Measurements from ENCODE around the gene ELFN2.

Gene ELFN2

DNA sequence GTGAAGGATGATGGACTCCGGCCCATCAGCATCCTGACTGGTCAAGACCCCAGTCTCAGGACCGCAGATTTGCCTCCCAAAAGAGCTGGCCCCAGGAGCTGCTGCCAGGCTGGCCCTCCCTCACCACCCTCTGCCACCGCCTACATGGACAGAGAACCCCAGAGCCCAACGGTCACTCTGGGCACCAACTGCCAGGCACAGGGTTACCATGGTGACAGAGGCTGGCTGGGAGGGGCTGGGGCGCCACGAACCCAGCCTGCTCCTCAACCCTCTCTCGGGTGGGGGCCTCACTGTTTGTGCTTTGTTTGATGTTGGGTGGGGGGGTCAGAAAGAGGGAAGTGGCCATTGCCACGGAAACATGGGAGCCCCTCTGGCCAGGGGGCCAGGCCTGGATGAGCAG, 55.8 kb downstream of the ELFN2 start:
- TF ChIP-seq, protein P1, sequence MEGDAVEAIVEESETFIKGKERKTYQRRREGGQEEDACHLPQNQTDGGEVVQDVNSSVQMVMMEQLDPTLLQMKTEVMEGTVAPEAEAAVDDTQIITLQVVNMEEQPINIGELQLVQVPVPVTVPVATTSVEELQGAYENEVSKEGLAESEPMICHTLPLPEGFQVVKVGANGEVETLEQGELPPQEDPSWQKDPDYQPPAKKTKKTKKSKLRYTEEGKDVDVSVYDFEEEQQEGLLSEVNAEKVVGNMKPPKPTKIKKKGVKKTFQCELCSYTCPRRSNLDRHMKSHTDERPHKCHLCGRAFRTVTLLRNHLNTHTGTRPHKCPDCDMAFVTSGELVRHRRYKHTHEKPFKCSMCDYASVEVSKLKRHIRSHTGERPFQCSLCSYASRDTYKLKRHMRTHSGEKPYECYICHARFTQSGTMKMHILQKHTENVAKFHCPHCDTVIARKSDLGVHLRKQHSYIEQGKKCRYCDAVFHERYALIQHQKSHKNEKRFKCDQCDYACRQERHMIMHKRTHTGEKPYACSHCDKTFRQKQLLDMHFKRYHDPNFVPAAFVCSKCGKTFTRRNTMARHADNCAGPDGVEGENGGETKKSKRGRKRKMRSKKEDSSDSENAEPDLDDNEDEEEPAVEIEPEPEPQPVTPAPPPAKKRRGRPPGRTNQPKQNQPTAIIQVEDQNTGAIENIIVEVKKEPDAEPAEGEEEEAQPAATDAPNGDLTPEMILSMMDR (conservative IDR thresholded peaks at IDR 0.05; ENCODE audit: low read depth, low read length): no peak
- no peak for DNase-seq (ENCODE audit: low read depth)
- H3K4me3 ChIP-seq (ENCODE audit: low read length): no peak overlapping the region

DNA sequence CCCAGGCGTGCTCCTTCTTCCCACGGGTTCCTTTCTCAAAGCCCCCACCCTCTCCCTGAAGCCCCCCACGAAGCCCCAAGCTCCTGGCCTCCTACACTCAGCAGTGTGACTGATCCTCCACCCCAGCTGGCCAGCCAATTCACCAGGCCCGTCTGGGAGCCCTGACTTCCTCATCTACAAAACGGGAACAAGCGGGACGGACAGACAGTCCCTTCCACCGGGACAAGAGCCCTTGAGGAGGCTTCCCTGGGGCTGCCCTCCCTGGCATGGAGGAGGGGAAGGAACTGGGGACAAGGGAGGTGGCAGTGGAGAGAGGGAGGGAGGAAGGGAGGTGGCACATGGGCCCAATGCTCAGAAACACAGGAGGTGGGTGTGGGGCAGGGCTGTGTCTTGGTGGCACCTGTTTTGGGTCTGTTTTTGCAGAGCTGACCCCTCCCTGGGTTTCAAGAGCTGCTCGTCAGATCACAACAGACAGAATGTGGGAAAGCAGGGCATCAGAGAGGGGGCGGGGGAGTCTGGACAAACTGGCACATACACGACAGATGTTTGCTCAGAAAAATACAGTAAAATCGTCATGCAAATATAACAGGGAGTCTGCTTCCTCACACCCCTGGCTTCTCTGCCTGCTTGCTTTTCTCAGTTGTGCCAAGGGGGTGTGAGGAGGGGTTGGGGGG, 56.8 kb downstream of the ELFN2 start:
- H3K4me3 ChIP-seq (ENCODE audit: low read length): no peak overlapping the region
- no peak for DNase-seq (ENCODE audit: low read depth)
- TF ChIP-seq, protein P1 (conservative IDR thresholded peaks at IDR 0.05; ENCODE audit: low read depth, low read length): no peak

DNA sequence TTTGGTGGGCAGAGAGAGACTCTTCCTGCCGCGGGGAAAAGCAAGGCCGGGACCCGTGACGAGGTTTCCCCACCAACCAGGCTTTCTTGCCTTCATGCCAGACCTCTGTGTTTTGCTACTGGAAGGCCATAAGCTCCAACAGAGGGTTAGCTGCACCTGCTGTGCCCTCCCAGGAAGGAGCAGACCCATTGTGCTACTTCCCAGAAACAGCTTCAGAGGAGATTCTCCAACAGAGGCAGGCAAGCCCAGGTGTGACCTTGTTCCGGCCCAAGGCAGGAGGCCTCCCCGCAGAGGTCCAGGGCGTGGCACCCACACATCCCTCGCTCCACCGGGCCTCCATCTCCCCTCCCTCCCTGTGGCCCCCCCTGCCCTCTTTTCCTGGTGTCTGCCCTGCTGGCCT, 57.8 kb downstream of the ELFN2 start:
- TF ChIP-seq, protein P1 (conservative IDR thresholded peaks at IDR 0.05; ENCODE audit: low read depth, low read length): no peak
- DNase-seq (ENCODE audit: low read depth): no peak

DNA sequence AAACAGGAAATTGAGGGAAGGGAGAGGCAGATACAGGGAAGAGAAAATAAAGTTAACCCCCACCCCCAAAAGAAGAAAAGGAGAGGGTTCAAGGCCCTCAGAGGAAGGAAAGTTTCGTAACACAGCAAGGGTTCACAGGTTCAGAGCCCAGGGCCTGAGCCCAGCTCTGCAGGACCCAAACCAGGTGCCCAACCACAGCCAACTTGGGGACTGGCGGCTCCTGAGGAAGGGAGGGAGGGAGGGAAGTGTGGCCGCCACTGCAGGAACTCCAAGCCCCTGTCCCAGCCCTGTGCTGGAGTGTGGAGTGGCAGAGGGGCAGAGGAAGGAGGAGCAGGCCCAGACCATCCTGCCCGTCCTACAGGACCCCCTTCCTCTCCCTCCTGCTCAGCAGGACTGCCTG, 59.2 kb downstream of the ELFN2 start:
- no peak overlapping the region for H3K4me3 ChIP-seq (ENCODE audit: low read length)
- TF ChIP-seq, protein P1 (conservative IDR thresholded peaks at IDR 0.05; ENCODE audit: low read depth, low read length): no peak
- DNase-seq (ENCODE audit: low read depth): no peak

More for the DNA sequence above, 57.8 kb downstream of the ELFN2 start:
- no peak overlapping the region for H3K4me3 ChIP-seq (ENCODE audit: low read length)

DNA sequence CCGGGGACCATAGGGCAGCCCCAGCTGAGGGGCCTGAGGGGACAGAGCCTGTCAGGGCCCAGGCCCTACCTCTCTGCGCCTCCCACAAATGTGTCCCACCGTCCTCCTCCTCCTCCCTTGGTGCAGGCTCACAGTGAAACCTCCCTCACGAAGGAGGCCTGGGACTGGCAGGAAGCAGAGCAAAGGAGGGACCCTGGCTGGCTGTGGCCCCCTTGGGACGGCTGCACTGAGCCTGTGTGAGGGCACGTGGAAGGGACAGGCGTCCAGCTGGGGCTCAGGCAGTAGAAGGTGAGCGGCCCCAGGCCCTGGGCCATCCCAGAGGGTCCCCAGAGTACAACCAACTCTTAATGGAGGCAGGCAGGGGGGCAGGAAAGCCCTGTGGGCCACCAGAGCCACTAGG, 60.7 kb downstream of the ELFN2 start:
- TF ChIP-seq, protein P1 (conservative IDR thresholded peaks at IDR 0.05; ENCODE audit: low read depth, low read length): no peak
- no peak for DNase-seq (ENCODE audit: low read depth)
- H3K4me3 ChIP-seq (ENCODE audit: low read length): no peak overlapping the region

DNA sequence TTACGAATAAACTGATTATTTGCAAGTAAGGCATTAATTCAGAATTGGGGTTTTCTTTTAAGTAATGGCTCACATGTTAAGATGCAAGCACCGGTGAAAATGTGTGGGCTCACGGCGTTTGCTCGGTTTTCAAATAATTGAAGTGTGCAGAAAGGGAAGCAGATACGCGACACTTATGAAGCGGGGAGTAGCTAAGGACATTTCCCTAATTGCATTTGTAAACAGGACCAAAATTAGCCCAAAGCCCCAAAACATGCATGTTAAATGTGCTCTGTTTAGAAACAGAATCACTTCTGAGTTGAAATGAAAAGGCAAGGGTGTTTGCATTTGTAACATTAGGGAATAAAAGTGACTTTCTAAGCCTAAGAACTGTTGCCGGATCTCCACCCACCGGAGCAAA, 61.3 kb downstream of the ELFN2 start:
- no peak overlapping the region for H3K4me3 ChIP-seq (ENCODE audit: low read length)
- TF ChIP-seq, protein P1 (conservative IDR thresholded peaks at IDR 0.05; ENCODE audit: low read depth, low read length): no peak
- no peak for DNase-seq (ENCODE audit: low read depth)

DNA sequence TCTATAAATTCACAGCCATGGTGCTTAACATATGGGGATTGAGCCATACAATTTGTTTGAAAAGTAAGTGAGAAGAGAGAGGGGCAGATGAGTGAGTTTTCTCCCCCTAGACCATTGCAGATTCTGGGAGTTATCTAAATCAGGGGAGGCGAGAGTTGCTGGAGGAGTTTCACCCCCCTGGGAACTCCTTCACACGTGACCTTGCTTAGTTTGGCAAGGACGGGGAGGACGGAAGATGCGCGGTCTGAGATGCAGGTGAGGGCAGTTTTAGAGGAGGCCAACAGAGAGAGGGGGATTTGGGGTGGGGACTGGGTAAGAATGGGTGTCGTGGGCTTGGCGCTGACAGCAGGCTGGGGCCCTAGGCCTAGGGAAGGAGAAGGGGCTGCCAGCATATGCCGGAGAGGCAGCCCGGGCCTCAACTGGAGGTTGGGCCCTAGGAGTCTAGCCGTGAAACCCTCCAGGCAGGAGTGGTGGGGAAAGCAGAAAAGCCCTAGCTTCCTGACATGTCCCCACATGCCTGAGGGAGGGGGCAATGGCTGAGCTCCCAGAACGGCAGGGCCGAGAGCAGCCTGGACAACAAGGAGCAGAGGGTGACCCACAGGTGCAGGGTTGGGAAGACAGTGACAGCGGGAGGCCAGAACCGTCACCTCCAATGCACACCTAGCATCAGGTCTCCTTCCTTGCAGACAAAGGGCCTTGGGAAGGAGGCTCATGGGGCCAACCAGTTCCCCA, 63.9 kb downstream of the ELFN2 start:
- DNase-seq (ENCODE audit: low read depth): no peak
- H3K4me3 ChIP-seq (ENCODE audit: low read length): no peak overlapping the region
- TF ChIP-seq, protein P1 (conservative IDR thresholded peaks at IDR 0.05; ENCODE audit: low read depth, low read length): no peak

Data from retinal pigment epithelial cell (primary cell).